Neural progenitor cell (in vitro differentiated cells): Measurements from ENCODE around the gene SDHAF3. TPM values are rescaled to one million over a fixed set of nuclear protein-coding genes. Genes with fewer than 3 reads are reported as not detected.

Experiments used
- DNase-seq: peaks from one replicate; pipeline ENCODE4 v3.0.0-alpha.2; 2016; ENCODE audit warnings: low spot score
- H2AFZ ChIP-seq: fragments of 200-600 bp; sonication (generic); replicated peaks from 2 replicates; pipeline ENCODE4 v1.6.1; 2016; ENCODE audit warnings: antibody characterized with exemption
- H3F3A ChIP-seq: fragments of 200-600 bp; sonication (generic); 2 replicates; pipeline ENCODE4 v1.6.1; 2016; ENCODE audit warnings: antibody characterized with exemption, low read depth
- H3K27ac ChIP-seq: fragments of 200-600 bp; sonication (generic); 2 replicates; pipeline ENCODE4 v1.5.1; 2016; ENCODE audit warnings: mild to moderate bottlenecking
- H3K27me3 ChIP-seq: fragments of 200-600 bp; sonication (generic); 2 replicates; pipeline ENCODE4 v1.6.1; 2016; ENCODE audit warnings: mild to moderate bottlenecking, moderate library complexity
- H3K36me3 ChIP-seq: fragments of 200-600 bp; sonication (generic); 2 replicates; pipeline ENCODE4 v1.5.1; 2016
- H3K4me1 ChIP-seq: fragments of 200-600 bp; sonication (generic); 2 replicates; pipeline ENCODE4 v1.6.1; 2016; ENCODE audit warnings: mixed run types
- H3K4me2 ChIP-seq: fragments of 200-600 bp; sonication (generic); 2 replicates; pipeline ENCODE4 v1.6.1; 2016
- H3K4me3 ChIP-seq: fragments of 200-600 bp; sonication (generic); 2 replicates; pipeline ENCODE4 v1.5.1; 2016
- H3K79me2 ChIP-seq: fragments of 200-600 bp; sonication (generic); 2 replicates; pipeline ENCODE4 v1.6.1; 2016; ENCODE audit warnings: low read depth
- H3K9ac ChIP-seq: fragments of 200-600 bp; sonication (generic); 2 replicates; pipeline ENCODE4 v1.6.1; 2016
- H3K9me3 ChIP-seq: fragments of 200-600 bp; sonication (generic); 2 replicates; pipeline ENCODE4 v1.5.1; 2016; ENCODE audit warnings: low read depth
- H4K20me1 ChIP-seq: fragments of 200-600 bp; sonication (generic); 2 replicates; pipeline ENCODE4 v1.6.1; 2016; ENCODE audit warnings: low read depth
- H3K27ac Mint-ChIP-seq: 3 replicates; pipeline ENCODE4 v1.8.0; 2021; ENCODE audit warnings: mixed read lengths
- H3K27me3 Mint-ChIP-seq: 2 replicates; pipeline ENCODE4 v1.8.0; 2022; ENCODE audit warnings: low read depth, mild to moderate bottlenecking, inconsistent platforms, moderate library complexity, mixed read lengths; ENCODE audit not compliant: insufficient read depth
- H3K36me3 Mint-ChIP-seq: 3 replicates; pipeline ENCODE4 v1.8.0; 2021; ENCODE audit warnings: mixed read lengths
- H3K4me1 Mint-ChIP-seq: 3 replicates; pipeline ENCODE4 v1.8.0; 2021; ENCODE audit warnings: mixed read lengths
- H3K4me3 Mint-ChIP-seq: 3 replicates; pipeline ENCODE4 v1.8.0; 2021; ENCODE audit warnings: mild to moderate bottlenecking, moderate library complexity, mixed read lengths
- H3K9me3 Mint-ChIP-seq: 3 replicates; pipeline ENCODE4 v1.8.0; 2020; ENCODE audit warnings: mixed read lengths
- EZH2 ChIP-seq: fragments of 200-600 bp; sonication (generic); IDR thresholded peaks from 2 replicates; pipeline ENCODE4 v1.6.1; 2017; ENCODE audit warnings: antibody characterized with exemption, mild to moderate bottlenecking, moderate library complexity
- EZH2phosphoT487 ChIP-seq: fragments of 200-600 bp; sonication (generic); IDR thresholded peaks from 2 replicates; pipeline ENCODE4 v1.6.1; 2017; ENCODE audit warnings: antibody characterized with exemption
- total RNA-seq: library from RNA; depleted of rRNA; stranded (reverse); fragments of >200 nt; gene quantifications from 2 replicates; pipeline ENCODE4 v1.2.3, GENCODE V29; 2015; ENCODE audit warnings: low replicate concordance
- TF ChIP-seq, protein P1 (sequence below): fragments of 200-600 bp; sonication (generic); IDR thresholded peaks from 2 replicates; pipeline ENCODE4 v1.5.1; 2017; ENCODE audit warnings: antibody characterized with exemption, mild to moderate bottlenecking

SDHAF3 gene
- total RNA-seq, 1 donor from 2014 or later = 59.5 TPM

DNA sequence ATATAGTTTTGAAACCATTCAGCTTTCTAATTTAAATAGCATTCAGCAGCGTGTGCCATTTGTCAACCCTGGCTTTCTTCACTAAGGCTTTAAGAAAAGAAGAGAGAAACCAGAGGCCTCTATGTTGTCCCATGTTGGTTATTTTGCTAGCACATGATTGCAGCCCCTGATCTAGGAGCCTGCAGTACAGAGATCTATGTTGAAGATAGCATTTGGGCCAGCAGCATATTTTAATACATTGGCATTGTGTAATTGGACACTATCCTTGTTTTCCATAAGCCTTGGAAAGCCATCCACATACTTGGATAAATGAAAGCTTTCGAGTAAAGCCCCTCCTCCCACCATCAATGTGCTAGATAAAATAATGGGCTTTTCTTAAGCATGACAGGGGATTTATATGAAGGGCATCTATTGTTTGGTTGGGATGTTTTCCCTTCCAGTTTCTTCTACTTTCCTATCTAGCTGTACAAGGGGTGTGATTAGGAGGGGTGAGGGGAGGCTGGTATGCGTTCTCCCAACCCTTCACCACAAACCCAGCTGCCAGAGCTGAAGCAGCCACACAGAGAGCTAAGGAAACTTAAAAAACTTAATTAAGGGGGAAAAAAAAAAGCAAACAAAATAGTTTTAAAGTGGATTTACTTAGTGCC is 23.1 kb upstream of the SDHAF3 start:
- H3K36me3 Mint-ChIP-seq = no peaks in the 10 kb centered on the region

DNA sequence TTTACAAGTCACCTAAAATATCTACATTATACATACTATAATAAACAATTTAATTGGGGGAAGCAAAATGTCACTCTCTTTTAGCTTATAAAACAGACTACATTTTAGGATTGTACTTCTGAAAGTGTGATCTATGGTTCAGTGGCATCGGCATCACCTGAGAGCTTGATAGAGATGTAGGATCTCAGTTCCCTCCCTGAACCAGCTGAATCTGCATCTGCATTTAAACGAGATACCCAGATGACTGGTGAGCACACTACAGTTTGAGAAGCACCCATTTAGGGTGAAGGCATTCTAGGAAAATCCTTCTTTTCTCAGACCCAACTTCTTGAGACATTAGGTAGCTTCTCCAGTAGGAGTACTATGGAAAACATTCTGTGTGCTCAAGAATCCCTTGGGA is 21.5 kb upstream of the SDHAF3 start:
- Histone ChIP-seq H3K79me2 (no peaks in the 10 kb centered on the region), H3K9ac (no peak overlapping the region), H3F3A (no peaks in the 10 kb centered on the region), H3K4me1 (no peaks in the 10 kb centered on the region), H3K36me3 (no peaks in the 10 kb centered on the region), H3K4me2 (no peak overlapping the region), H3K27ac (no peak overlapping the region), H2AFZ (no peak overlapping the region), H3K27me3 (no peaks in the 10 kb centered on the region), H3K4me3 (no peak overlapping the region), H4K20me1 (no peaks in the 10 kb centered on the region), H3K9me3 (no peaks in the 10 kb centered on the region)
- Mint-ChIP-seq H3K9me3 (no peaks in the 10 kb centered on the region), H3K27ac (no peak overlapping the region), H3K36me3 (no peaks in the 10 kb centered on the region), H3K27me3 (peaks cover 4% of the 10 kb centered on the region), H3K4me1 (peaks cover 4% of the 10 kb centered on the region), H3K4me3 (no peak overlapping the region)
- TF ChIP-seq EZH2phosphoT487 (no peak), EZH2 (no peak)
- TF ChIP-seq, protein P1, sequence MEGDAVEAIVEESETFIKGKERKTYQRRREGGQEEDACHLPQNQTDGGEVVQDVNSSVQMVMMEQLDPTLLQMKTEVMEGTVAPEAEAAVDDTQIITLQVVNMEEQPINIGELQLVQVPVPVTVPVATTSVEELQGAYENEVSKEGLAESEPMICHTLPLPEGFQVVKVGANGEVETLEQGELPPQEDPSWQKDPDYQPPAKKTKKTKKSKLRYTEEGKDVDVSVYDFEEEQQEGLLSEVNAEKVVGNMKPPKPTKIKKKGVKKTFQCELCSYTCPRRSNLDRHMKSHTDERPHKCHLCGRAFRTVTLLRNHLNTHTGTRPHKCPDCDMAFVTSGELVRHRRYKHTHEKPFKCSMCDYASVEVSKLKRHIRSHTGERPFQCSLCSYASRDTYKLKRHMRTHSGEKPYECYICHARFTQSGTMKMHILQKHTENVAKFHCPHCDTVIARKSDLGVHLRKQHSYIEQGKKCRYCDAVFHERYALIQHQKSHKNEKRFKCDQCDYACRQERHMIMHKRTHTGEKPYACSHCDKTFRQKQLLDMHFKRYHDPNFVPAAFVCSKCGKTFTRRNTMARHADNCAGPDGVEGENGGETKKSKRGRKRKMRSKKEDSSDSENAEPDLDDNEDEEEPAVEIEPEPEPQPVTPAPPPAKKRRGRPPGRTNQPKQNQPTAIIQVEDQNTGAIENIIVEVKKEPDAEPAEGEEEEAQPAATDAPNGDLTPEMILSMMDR = no peak
- DNase-seq = no peak

More for the DNA sequence above, 23.1 kb upstream of the SDHAF3 start:
- no peak for DNase-seq
- Histone ChIP-seq H3K4me3 (no peak overlapping the region), H3K27me3 (no peaks in the 10 kb centered on the region), H3K79me2 (no peaks in the 10 kb centered on the region), H3K4me2 (no peak overlapping the region), H3K4me1 (no peaks in the 10 kb centered on the region), H4K20me1 (no peaks in the 10 kb centered on the region), H3K27ac (no peak overlapping the region), H2AFZ (no peak overlapping the region), H3K9me3 (no peaks in the 10 kb centered on the region), H3K9ac (no peak overlapping the region), H3F3A (no peaks in the 10 kb centered on the region), H3K36me3 (no peaks in the 10 kb centered on the region)
- H3K4me3 Mint-ChIP-seq = no peak overlapping the region
- H3K27ac Mint-ChIP-seq = no peak overlapping the region
- peaks cover 6% of the 10 kb centered on the region for H3K4me1 Mint-ChIP-seq
- no peaks in the 10 kb centered on the region for H3K9me3 Mint-ChIP-seq
- no peak for TF ChIP-seq EZH2phosphoT487
- TF ChIP-seq EZH2 = no peak
- TF ChIP-seq, protein P1 = no peak
- peaks cover 2% of the 10 kb centered on the region for H3K27me3 Mint-ChIP-seq

DNA sequence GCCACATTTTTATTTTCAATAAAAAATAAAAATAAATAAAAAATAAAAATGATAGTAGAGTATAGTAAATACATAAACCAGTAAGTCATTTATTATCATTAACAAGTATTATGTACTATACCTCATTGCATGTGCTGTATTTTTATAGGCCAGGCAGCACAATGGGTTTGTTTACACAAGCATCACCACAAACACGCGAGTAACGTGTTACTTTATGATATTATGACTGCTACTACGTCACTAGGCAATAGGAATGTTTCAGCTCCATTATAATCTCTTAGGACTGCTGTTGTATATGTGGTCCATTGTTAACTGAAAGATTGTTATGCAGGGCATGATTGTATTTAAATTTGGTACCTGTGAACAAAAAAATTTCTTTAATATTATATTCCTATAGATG is 20.8 kb upstream of the SDHAF3 start:
- no peaks in the 10 kb centered on the region for H3K27me3 ChIP-seq
- peaks cover 2% of the 10 kb centered on the region for H3K27me3 Mint-ChIP-seq
- TF ChIP-seq, protein P1 = no peak
- TF ChIP-seq EZH2phosphoT487 (no peak), EZH2 (no peak)
- H2AFZ ChIP-seq = no peak overlapping the region
- H3K4me1 Mint-ChIP-seq = peaks cover 4% of the 10 kb centered on the region
- H3K4me2 ChIP-seq = no peak overlapping the region
- no peak overlapping the region for H3K27ac Mint-ChIP-seq
- no peaks in the 10 kb centered on the region for H3K9me3 ChIP-seq
- no peaks in the 10 kb centered on the region for H3K9me3 Mint-ChIP-seq
- no peaks in the 10 kb centered on the region for H4K20me1 ChIP-seq
- H3K27ac ChIP-seq = no peak overlapping the region
- H3K4me3 ChIP-seq = no peak overlapping the region
- H3K4me3 Mint-ChIP-seq = no peak overlapping the region
- no peak overlapping the region for H3K9ac ChIP-seq
- no peaks in the 10 kb centered on the region for H3K36me3 Mint-ChIP-seq
- no peaks in the 10 kb centered on the region for H3K36me3 ChIP-seq
- H3F3A ChIP-seq = no peaks in the 10 kb centered on the region
- H3K4me1 ChIP-seq = no peaks in the 10 kb centered on the region
- no peak for DNase-seq
- no peaks in the 10 kb centered on the region for H3K79me2 ChIP-seq
